Activated T-cell treated with anti-CD3 and anti-CD28 coated beads for 24 hours (primary cell): ENCODE measurements around the gene KIR3DL1.
"Not testable (repeated sequence)": the region's sequence is repeated elsewhere in the genome, so short reads cannot be mapped to it uniquely, and the experiment has no call there.

Experiments used
- DNase-seq: peaks from one replicate; pipeline ENCODE4 v3.0.0-alpha.2; 2020; ENCODE audit warnings: low read depth

KIR3DL1 gene

GRCh38 chr19:54816251-54816650 lies at the start of gene KIR3DL1:
TSS of gene KIR3DL1 (plus strand) at chr19:54816468.
- DNase-seq = not testable (repeated sequence)

GRCh38 chr19:54769646-54770045 lies 46.6 kb upstream of the KIR3DL1 start, which contains the start of gene KIR2DL1:
TSS of gene KIR2DL1 (plus strand) at chr19:54769793. CDS start at chr19:54769851, 58 bp downstream.
- DNase-seq = not testable (repeated sequence)

- DNase-seq = not testable (repeated sequence)
Measured at GRCh38 chr19:54770511-54770910, 45.8 kb upstream of the KIR3DL1 start.

GRCh38 chr19:54771018-54771960 lies 45.0 kb upstream of the KIR3DL1 start:
- not testable (repeated sequence) for DNase-seq

- not testable (repeated sequence) for DNase-seq
Measured at GRCh38 chr19:54772666-54773065, 43.6 kb upstream of the KIR3DL1 start.

- DNase-seq = not testable (repeated sequence)
Measured at GRCh38 chr19:54775095-54775815, 41.0 kb upstream of the KIR3DL1 start.

- not testable (repeated sequence) for DNase-seq
Measured at GRCh38 chr19:54775830-54776229, 40.4 kb upstream of the KIR3DL1 start.

- not testable (repeated sequence) for DNase-seq
Measured at GRCh38 chr19:54777851-54778250, 38.4 kb upstream of the KIR3DL1 start.

- not testable (repeated sequence) for DNase-seq
Measured at GRCh38 chr19:54778896-54779295, 37.4 kb upstream of the KIR3DL1 start.

GRCh38 chr19:54782916-54783315 lies 33.4 kb upstream of the KIR3DL1 start:
- DNase-seq = not testable (repeated sequence)

GRCh38 chr19:54786091-54786723 lies 30.1 kb upstream of the KIR3DL1 start:
- DNase-seq = not testable (repeated sequence)

GRCh38 chr19:54788154-54788553 lies 28.1 kb upstream of the KIR3DL1 start:
- DNase-seq = not testable (repeated sequence)

GRCh38 chr19:54790711-54791110 lies 25.6 kb upstream of the KIR3DL1 start:
- no peak for DNase-seq

GRCh38 chr19:54791476-54791875 lies 24.8 kb upstream of the KIR3DL1 start:
- no peak for DNase-seq

GRCh38 chr19:54792814-54793213 lies 23.5 kb upstream of the KIR3DL1 start:
- DNase-seq = no peak

- no peak for DNase-seq
Measured at GRCh38 chr19:54795758-54796157, 20.5 kb upstream of the KIR3DL1 start.

- no peak for DNase-seq
Measured at GRCh38 chr19:54803410-54803809, 12.9 kb upstream of the KIR3DL1 start, which contains the start of gene KIR2DL4. TSS of gene KIR2DL4 (plus strand) at chr19:54803610. CDS start at chr19:54803652, 42 bp downstream.

GRCh38 chr19:54804101-54804500 lies 12.2 kb upstream of the KIR3DL1 start:
- no peak for DNase-seq

GRCh38 chr19:54804571-54804970 lies 11.7 kb upstream of the KIR3DL1 start:
- DNase-seq = no peak

GRCh38 chr19:54805665-54806515 lies 10.4 kb upstream of the KIR3DL1 start:
- no peak for DNase-seq

- no peak for DNase-seq
Measured at GRCh38 chr19:54806516-54806838, 9.8 kb upstream of the KIR3DL1 start.
